HCT116 (cell line): Measurements from ENCODE around the gene GNG7. TPM values are rescaled to one million over a fixed set of nuclear protein-coding genes. Genes with fewer than 3 reads are reported as not detected.
A peak's percentile ranks its signal among the peaks of the same experiment; 100 is the strongest.

ENCODE experiments used
- ATAC-seq: fragments of 200-7000 bp; cut with Tn5 transposase; 2 replicates; pipeline ENCODE4 v1.9.1; 2020; ENCODE audit warnings: mild to moderate bottlenecking, moderate library complexity
- BruUV-seq: library from RNA; stranded (reverse); fragments of 400-500 nt; replicated peaks from 2 replicates; lab custom pipeline; 2021; lab: Mats Ljungman, UMichigan
- CTCF ChIA-PET: fragments of 300-600 bp; sonication (Branson Sonifier 250); formaldehyde crosslinking; loops from one replicate; lab custom pipeline; 2021; ENCODE audit warnings: antibody characterized with exemption; lab: Charles Lee
- POLR2A ChIA-PET: fragments of 300-600, 350-600 bp; sonication (Branson Sonifier 250); formaldehyde crosslinking; loops from one replicate; lab custom pipeline; 2021; ENCODE audit warnings: antibody characterized with exemption; lab: Charles Lee
- RAD21 ChIA-PET, 2 experiments: fragments of 300-600 bp; sonication (Branson Sonifier 250); formaldehyde crosslinking; loops; one replicate each; lab custom pipeline; 2023; ENCODE audit warnings: low total read pairs in 2 of 2; ENCODE audit not compliant: uncharacterized antibody in 2 of 2, unreplicated experiment in 2 of 2, low non-redundant PET in 1 of 2; lab: Charles Lee
- DNase-seq: peaks from one replicate; pipeline ENCODE4 v3.0.0-alpha.2; 2010; ENCODE audit warnings: low read depth, low spot score
- H2AFZ ChIP-seq: fragments of 200-600 bp; shearing (Covaris generic), sonication (generic); 2 replicates; pipeline ENCODE4 v1.6.1; 2017; ENCODE audit warnings: low read depth, mixed run types, mixed read lengths, antibody characterized with exemption, low read length; ENCODE audit not compliant: poor library complexity, severe bottlenecking
- H3K27ac ChIP-seq: 2 replicates; pipeline ENCODE4 v1.5.1; 2012; ENCODE audit warnings: low read depth, low read length
- H3K27me3 ChIP-seq: fragments of 200-600 bp; sonication (generic); 2 replicates; pipeline ENCODE4 v1.6.1; 2016; ENCODE audit warnings: mixed run types, low read length, mixed read lengths; ENCODE audit not compliant: insufficient read depth
- H3K36me3 ChIP-seq, 2 experiments: fragments of 200-500 bp in 1 of 2; fragments of 200-600 bp in 1 of 2; sonication (Bioruptor generic) in 1 of 2; sonication (generic) in 1 of 2; 2 replicates each; pipeline versions ENCODE4 v1.5.1 to v1.6.1; 2014 to 2016; ENCODE audit warnings: low read length in 2 of 2, inconsistent platforms in 1 of 2, mixed read lengths in 1 of 2, mixed run types in 1 of 2; ENCODE audit not compliant: insufficient read depth in 2 of 2, control insufficient read depth in 1 of 2
- H3K4me1 ChIP-seq, 2 experiments: fragments of 200-600 bp in 1 of 2; sonication (generic) in 1 of 2; 2 replicates each; pipeline versions ENCODE4 v1.5.1 to v1.6.1; 2012 to 2017; ENCODE audit warnings: low read length in 2 of 2, inconsistent platforms in 1 of 2, mild to moderate bottlenecking in 1 of 2, mixed read lengths in 1 of 2, mixed run types in 1 of 2, moderate library complexity in 1 of 2; ENCODE audit not compliant: insufficient read depth in 2 of 2, control insufficient read depth in 1 of 2
- H3K4me2 ChIP-seq: fragments of 200-600 bp; sonication (generic); 2 replicates; pipeline ENCODE4 v1.6.1; 2017; ENCODE audit warnings: mixed run types, low read length, mixed read lengths
- H3K4me3 ChIP-seq, 2 experiments: fragments of 200-600 bp in 1 of 2; sonication (generic) in 1 of 2; replicated peaks in 1 of 2; 2 replicates each; pipeline ENCODE4 v1.5.1; 2011 to 2016; ENCODE audit warnings: low read length in 2 of 2, control low read depth in 1 of 2, low read depth in 1 of 2, mild to moderate bottlenecking in 1 of 2, mixed read lengths in 1 of 2, mixed run types in 1 of 2
- H3K79me2 ChIP-seq: fragments of 200-600 bp; sonication (generic); 2 replicates; pipeline ENCODE4 v1.6.1; 2017; ENCODE audit warnings: mild to moderate bottlenecking, mixed run types, low read length, moderate library complexity, mixed read lengths; ENCODE audit not compliant: insufficient read depth
- H3K9ac ChIP-seq: fragments of 200-600 bp; sonication (generic); 2 replicates; pipeline ENCODE4 v1.6.1; 2016; ENCODE audit warnings: low read length, mixed read lengths
- H3K9me2 ChIP-seq: fragments of 200-600 bp; sonication (generic), shearing (Covaris generic); 2 replicates; pipeline ENCODE4 v1.6.1; 2017; ENCODE audit warnings: mixed run types, mild to moderate bottlenecking, moderate library complexity; ENCODE audit not compliant: insufficient read depth
- H3K9me3 ChIP-seq, 2 experiments: fragments of 200-500 bp in 1 of 2; fragments of 200-600 bp in 1 of 2; sonication (Bioruptor generic) in 1 of 2; sonication (generic) in 1 of 2; 2 replicates each; pipeline ENCODE4 v1.6.1; 2014 to 2017; ENCODE audit warnings: low read length in 2 of 2, mixed read lengths in 2 of 2, inconsistent platforms in 1 of 2, low read depth in 1 of 2, mild to moderate bottlenecking in 1 of 2, mixed run types in 1 of 2, moderate library complexity in 1 of 2; ENCODE audit not compliant: control insufficient read depth in 1 of 2, insufficient read depth in 1 of 2
- H4K20me1 ChIP-seq: fragments of 200-600 bp; sonication (generic), shearing (Covaris generic); 2 replicates; pipeline ENCODE4 v1.6.1; 2017; ENCODE audit warnings: mixed run types, mild to moderate bottlenecking, moderate library complexity; ENCODE audit not compliant: insufficient read depth
- ATF3 ChIP-seq: IDR thresholded peaks from 2 replicates; pipeline ENCODE4 v1.6.1; 2012
- CEBPB ChIP-seq: IDR thresholded peaks from 2 replicates; pipeline ENCODE4 v1.6.1; 2012; ENCODE audit warnings: low read depth
- EGR1 ChIP-seq: IDR thresholded peaks from 2 replicates; pipeline ENCODE4 v1.6.1; 2012; ENCODE audit warnings: low read depth
- EZH2phosphoT487 ChIP-seq: fragments of 200-600 bp; IDR thresholded peaks from 2 replicates; pipeline ENCODE4 v1.6.1; 2018; ENCODE audit warnings: antibody characterized with exemption, borderline replicate concordance
- POLR2A ChIP-seq: IDR thresholded peaks from 2 replicates; pipeline ENCODE4 v1.7.0; 2011; ENCODE audit warnings: borderline replicate concordance; ENCODE audit not compliant: insufficient read depth, insufficient read length; ENCODE audit errors: extremely low read depth
- POLR2AphosphoS5 ChIP-seq: IDR thresholded peaks from 2 replicates; pipeline ENCODE4 v1.6.1; 2011; ENCODE audit warnings: mild to moderate bottlenecking, low read depth, low read length, moderate library complexity
- RAD21 ChIP-seq: IDR thresholded peaks from 2 replicates; pipeline ENCODE4 v1.6.1; 2012; ENCODE audit warnings: low read depth, mild to moderate bottlenecking
- SIN3A ChIP-seq: IDR thresholded peaks from 2 replicates; pipeline ENCODE4 v1.6.1; 2012; ENCODE audit warnings: low read depth
- YY1 ChIP-seq: IDR thresholded peaks from 2 replicates; pipeline ENCODE4 v1.6.1; 2011; ENCODE audit warnings: low read length, low read depth, moderate library complexity, mild to moderate bottlenecking; ENCODE audit not compliant: insufficient replicate concordance; ENCODE audit errors: extremely low read depth
- ZBTB33 ChIP-seq: IDR thresholded peaks from 2 replicates; pipeline ENCODE4 v1.6.1; 2011; ENCODE audit warnings: mild to moderate bottlenecking, low read length, moderate library complexity; ENCODE audit not compliant: insufficient replicate concordance; ENCODE audit errors: extremely low read depth
- ZNF274 ChIP-seq: fragments of 200-500 bp; sonication (Bioruptor generic); IDR thresholded peaks from 2 replicates; pipeline ENCODE4 v1.6.1; 2014; ENCODE audit warnings: mild to moderate bottlenecking, low read depth, low read length, inconsistent platforms
- intact Hi-C: fragments of 100-400 bp; cut with micrococcal nuclease; formaldehyde crosslinking; loops from 2 replicates; pipeline ENCODE4 v1.10.0; 2022
- total RNA-seq: library from RNA; stranded (reverse); gene quantifications from one replicate; pipeline ENCODE4 v1.2.1, GENCODE V29; 2021; ENCODE audit not compliant: unreplicated experiment
- TF ChIP-seq, protein P1 (sequence below): IDR thresholded peaks from 2 replicates; pipeline ENCODE4 v1.6.1; 2012

GNG7 gene
- total RNA-seq, 1 experiment from 2014 or later: 11.3 TPM

DNA sequence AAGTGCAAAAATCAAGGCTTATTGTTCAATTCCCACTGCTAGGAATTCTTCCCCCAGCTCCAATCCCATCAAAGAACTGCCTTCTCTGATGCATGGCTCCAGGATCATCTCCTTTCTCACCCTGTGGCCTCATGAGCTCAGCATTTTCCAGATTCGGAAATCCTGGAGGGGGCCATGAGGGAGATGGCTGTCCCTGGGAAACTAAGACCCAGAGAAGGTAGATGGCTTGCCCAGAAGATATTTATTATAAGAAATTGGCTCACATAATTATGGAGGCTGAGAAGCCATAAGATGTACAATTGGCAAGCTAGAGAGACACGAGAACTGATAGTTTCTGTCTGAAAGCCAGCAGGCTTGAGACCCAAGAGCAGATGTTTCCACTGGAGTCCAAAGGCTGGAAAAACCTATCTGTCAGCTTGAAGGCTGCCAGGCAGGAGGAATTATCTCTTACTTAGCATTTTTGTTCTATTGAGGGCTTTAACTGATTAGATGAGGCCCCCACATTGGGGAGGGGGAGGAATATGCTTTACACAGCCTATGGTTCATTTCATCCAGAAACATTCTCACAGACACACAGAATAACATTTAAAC, 168.0 kb downstream of the GNG7 start:
- Histone ChIP-seq H3K4me3 (no peak overlapping the region), H3K4me2 (peak overlapping the region; percentile 43; the same call in 1 of the 2 replicates), H3K27ac (no peak overlapping the region), H3K36me3 (no peaks in the 10 kb centered on the region), H2AFZ (no peak overlapping the region), H4K20me1 (no peaks in the 10 kb centered on the region), H3K27me3 (no peaks in the 10 kb centered on the region), H3K9me2 (no peaks in the 10 kb centered on the region), H3K9me3 (no peaks in the 10 kb centered on the region), H3K79me2 (no peaks in the 10 kb centered on the region), H3K4me1 (peaks cover 44 to 84% of the 10 kb centered on the region in 2 experiments), H3K9ac (peak overlapping the region; percentile 46)
- TF ChIP-seq YY1 (no peak), ZNF274 (no peak), SIN3A (no peak), EGR1 (no peak), ZBTB33 (no peak), CEBPB (no peak), POLR2A (no peak), EZH2phosphoT487 (no peak), ATF3 (no peak), RAD21 (no peak), POLR2AphosphoS5 (no peak)
- TF ChIP-seq, protein P1, sequence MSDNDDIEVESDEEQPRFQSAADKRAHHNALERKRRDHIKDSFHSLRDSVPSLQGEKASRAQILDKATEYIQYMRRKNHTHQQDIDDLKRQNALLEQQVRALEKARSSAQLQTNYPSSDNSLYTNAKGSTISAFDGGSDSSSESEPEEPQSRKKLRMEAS: no peak
- ChIA-PET RAD21 (no interaction called here), CTCF (interaction anchor here (1.2 kb wide), 1 partner anchor 77 kb away, joined by 3 read pairs; no protein-coding TSS in a partner anchor), POLR2A (interaction anchor here (1.7 to 6.9 kb wide), 2 partner anchors 9 to 58 kb away, joined by 4 to 73 read pairs; partner anchors contain the start of gene GADD45B)
- intact Hi-C loops: no loop called here
- BruUV-seq: no TSS peak
- no peak for ATAC-seq
- DNase-seq: no peak
